Skeletal muscle cell (primary cell): ENCODE results near the gene TPPP.
A peak's percentile ranks its signal among the peaks of the same experiment; 100 is the strongest.

ENCODE experiments used
- DNase-seq: peaks from one replicate; pipeline ENCODE4 v3.0.0-alpha.2; 2010; ENCODE audit warnings: low read depth
- H3K4me3 ChIP-seq: 2 replicates; pipeline ENCODE4 v1.5.1; 2011; ENCODE audit warnings: low read depth, mild to moderate bottlenecking, control low read depth, low read length, moderate library complexity

Gene TPPP

GRCh38 chr5:618450-618849 is 74.7 kb downstream of the TPPP start:
- no peak for DNase-seq
- no peak overlapping the region for H3K4me3 ChIP-seq

GRCh38 chr5:617896-618295 is 75.3 kb downstream of the TPPP start:
- H3K4me3 ChIP-seq, result no peak overlapping the region
- DNase-seq, result no peak

GRCh38 chr5:616484-617039 is 76.6 kb downstream of the TPPP start:
- no peak for DNase-seq
- H3K4me3 ChIP-seq, result no peak overlapping the region

GRCh38 chr5:612498-613424 is 80.4 kb downstream of the TPPP start:
- no peak for DNase-seq
- peak overlapping the region; percentile 77 for H3K4me3 ChIP-seq

GRCh38 chr5:611731-612486 is 81.2 kb downstream of the TPPP start, which contains the start of gene CEP72:
TSS of gene CEP72 (plus strand) at chr5:612340. CDS start at chr5:612362, 22 bp downstream.
- H3K4me3 ChIP-seq, result peak within 1 kb of the TSS; percentile 77
- peak; percentile 45 for DNase-seq

- H3K4me3 ChIP-seq, result peak overlapping the region; percentile 77
- no peak for DNase-seq
Measured at GRCh38 chr5:610744-611730, 82.1 kb downstream of the TPPP start.

- no peak overlapping the region for H3K4me3 ChIP-seq
- DNase-seq, result no peak
Measured at GRCh38 chr5:610011-610743, 83.0 kb downstream of the TPPP start.
